ENCODE measurements around the gene WDR77.

The WDR77 gene

GRCh38 chr1:111461765-111462164 lies 12.7 kb upstream of the WDR77 start:
- Mint-ChIP-seq H3K4me1 (peaks cover 10% of the 10 kb centered on the region), H3K27me3 (ENCODE audit: low read depth) (no peaks in the 10 kb centered on the region), H3K9me3 (no peaks in the 10 kb centered on the region), H3K4me3 (no peak overlapping the region), H3K36me3 (ENCODE audit: low read depth) (peaks cover 71% of the 10 kb centered on the region), H3K27ac (no peak overlapping the region)
- TF ChIP-seq, protein P1, sequence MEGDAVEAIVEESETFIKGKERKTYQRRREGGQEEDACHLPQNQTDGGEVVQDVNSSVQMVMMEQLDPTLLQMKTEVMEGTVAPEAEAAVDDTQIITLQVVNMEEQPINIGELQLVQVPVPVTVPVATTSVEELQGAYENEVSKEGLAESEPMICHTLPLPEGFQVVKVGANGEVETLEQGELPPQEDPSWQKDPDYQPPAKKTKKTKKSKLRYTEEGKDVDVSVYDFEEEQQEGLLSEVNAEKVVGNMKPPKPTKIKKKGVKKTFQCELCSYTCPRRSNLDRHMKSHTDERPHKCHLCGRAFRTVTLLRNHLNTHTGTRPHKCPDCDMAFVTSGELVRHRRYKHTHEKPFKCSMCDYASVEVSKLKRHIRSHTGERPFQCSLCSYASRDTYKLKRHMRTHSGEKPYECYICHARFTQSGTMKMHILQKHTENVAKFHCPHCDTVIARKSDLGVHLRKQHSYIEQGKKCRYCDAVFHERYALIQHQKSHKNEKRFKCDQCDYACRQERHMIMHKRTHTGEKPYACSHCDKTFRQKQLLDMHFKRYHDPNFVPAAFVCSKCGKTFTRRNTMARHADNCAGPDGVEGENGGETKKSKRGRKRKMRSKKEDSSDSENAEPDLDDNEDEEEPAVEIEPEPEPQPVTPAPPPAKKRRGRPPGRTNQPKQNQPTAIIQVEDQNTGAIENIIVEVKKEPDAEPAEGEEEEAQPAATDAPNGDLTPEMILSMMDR (IDR thresholded peaks at IDR 0.05; ENCODE audit: unreplicated experiment in 3 of 3) = no peak

DNA sequence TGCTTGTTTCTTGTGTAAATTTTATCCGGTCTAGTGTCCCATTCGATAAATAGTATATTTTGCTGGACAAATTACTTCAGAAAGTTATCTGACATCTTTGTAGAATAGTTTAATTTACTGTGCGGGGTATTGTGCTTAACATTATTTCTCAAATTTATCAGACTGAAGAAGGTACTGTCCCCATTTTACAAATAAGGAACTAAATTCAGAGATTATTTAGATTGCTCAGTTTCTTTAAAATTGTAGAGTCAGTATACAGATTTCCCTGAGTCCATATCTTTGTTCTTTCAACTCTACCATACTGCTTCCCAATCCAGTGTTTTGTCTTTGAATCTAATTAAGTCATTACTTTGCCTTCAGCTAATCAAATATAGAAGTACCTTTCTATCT lies 6.6 kb upstream of the WDR77 start:
- TF ChIP-seq, protein P1 (IDR thresholded peaks at IDR 0.05; ENCODE audit: unreplicated experiment in 3 of 3) = no peak
- Mint-ChIP-seq H3K9me3 (no peaks in the 10 kb centered on the region), H3K4me3 (no peak overlapping the region), H3K27ac (no peak overlapping the region), H3K4me1 (peaks cover 16% of the 10 kb centered on the region), H3K27me3 (ENCODE audit: low read depth) (no peaks in the 10 kb centered on the region), H3K36me3 (ENCODE audit: low read depth) (peaks cover 62% of the 10 kb centered on the region)

DNA sequence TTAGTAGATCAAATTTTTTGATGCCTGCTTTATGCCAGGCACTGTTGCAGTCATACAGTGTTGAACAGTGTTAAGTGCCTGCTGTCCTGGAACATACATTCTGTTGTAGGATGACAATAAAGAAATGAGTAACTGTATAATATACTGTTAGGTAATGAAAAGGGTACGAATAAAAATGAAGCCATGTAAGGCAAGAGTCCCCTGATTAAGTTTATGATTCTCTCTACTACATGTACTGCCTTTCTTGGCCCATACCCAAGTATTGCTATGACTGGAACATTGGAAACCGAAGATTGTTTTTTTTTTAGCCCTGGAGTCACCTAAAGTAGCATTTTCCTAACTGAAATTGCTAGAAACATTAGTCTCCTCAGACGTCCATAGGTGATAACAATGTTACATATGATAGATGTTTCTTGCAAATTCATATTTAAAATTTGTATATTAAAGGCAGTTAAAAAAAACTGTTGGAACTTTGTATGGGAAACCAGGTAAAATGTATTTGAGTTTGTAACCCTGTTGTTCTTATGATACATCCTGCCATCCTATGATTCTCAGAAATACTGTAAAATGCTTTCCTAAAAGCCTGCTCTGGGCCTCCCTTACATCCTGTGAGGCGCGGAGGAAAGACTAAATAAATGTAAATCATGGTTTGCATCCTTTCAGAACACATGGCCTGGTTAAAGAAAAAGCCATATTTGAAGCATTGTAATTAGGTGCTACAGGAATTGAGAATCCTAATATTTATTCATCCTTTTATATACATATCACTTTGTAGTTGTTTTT lies 6.0 kb upstream of the WDR77 start:
- Mint-ChIP-seq H3K4me3 (no peak overlapping the region), H3K9me3 (no peaks in the 10 kb centered on the region)

GRCh38 chr1:111453706-111454105 lies 4.7 kb upstream of the WDR77 start:
- no peak overlapping the region for H3K4me3 Mint-ChIP-seq
- H3K9me3 Mint-ChIP-seq = no peaks in the 10 kb centered on the region
- H3K27me3 Mint-ChIP-seq (ENCODE audit: low read depth) = no peaks in the 10 kb centered on the region
- TF ChIP-seq, protein P1 (IDR thresholded peaks at IDR 0.05; ENCODE audit: unreplicated experiment in 3 of 3) = no peak
- peaks cover 49% of the 10 kb centered on the region for H3K36me3 Mint-ChIP-seq (ENCODE audit: low read depth)
- no peak overlapping the region for H3K27ac Mint-ChIP-seq
- H3K4me1 Mint-ChIP-seq = peaks cover 24% of the 10 kb centered on the region

More for the DNA sequence above, 6.0 kb upstream of the WDR77 start:
- peaks cover 60% of the 10 kb centered on the region for H3K36me3 Mint-ChIP-seq (ENCODE audit: low read depth)
- peaks cover 17% of the 10 kb centered on the region for H3K4me1 Mint-ChIP-seq
- TF ChIP-seq, protein P1 (IDR thresholded peaks at IDR 0.05; ENCODE audit: unreplicated experiment in 3 of 3) = no peak
- H3K27ac Mint-ChIP-seq = no peak overlapping the region
- H3K27me3 Mint-ChIP-seq (ENCODE audit: low read depth) = no peaks in the 10 kb centered on the region

GRCh38 chr1:111452581-111452980 lies 3.5 kb upstream of the WDR77 start:
- TF ChIP-seq, protein P1 (IDR thresholded peaks at IDR 0.05; ENCODE audit: unreplicated experiment in 3 of 3) = no peak
- Mint-ChIP-seq H3K4me3 (no peak overlapping the region), H3K4me1 (peaks cover 33% of the 10 kb centered on the region), H3K36me3 (ENCODE audit: low read depth) (peaks cover 40% of the 10 kb centered on the region), H3K9me3 (no peaks in the 10 kb centered on the region), H3K27ac (no peak overlapping the region), H3K27me3 (ENCODE audit: low read depth) (no peaks in the 10 kb centered on the region)

DNA sequence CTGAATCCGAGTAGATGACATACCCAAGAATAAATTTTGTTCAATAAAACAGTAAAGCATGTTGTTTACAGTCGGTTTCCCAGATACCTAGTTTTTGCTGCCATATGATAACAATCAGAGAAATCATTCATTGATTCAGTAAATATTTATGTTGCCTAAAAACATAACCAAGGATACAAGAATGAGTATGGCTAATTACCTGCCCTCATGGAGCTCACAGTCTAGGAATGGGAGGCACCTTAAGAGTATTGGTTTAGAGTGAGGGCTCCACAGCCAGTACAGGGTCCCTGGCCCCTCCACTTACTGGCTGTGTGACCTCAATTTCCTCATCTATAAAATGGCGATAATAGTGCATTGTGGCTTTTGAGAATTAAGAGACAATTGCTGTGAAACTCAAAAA lies 1.1 kb upstream of the WDR77 start:
- no peaks in the 10 kb centered on the region for H3K27me3 Mint-ChIP-seq (ENCODE audit: low read depth)
- H3K9me3 Mint-ChIP-seq = no peaks in the 10 kb centered on the region
- peaks cover 32% of the 10 kb centered on the region for H3K36me3 Mint-ChIP-seq (ENCODE audit: low read depth)
- peak overlapping the region; percentile 99 to 100 (median 99) for H3K4me3 Mint-ChIP-seq
- TF ChIP-seq, protein P1 (IDR thresholded peaks at IDR 0.05; ENCODE audit: unreplicated experiment in 3 of 3) = no peak
- H3K4me1 Mint-ChIP-seq = peaks cover 48% of the 10 kb centered on the region
- H3K27ac Mint-ChIP-seq = peak overlapping the region; percentile 89 to 99 (median 98)

Measured in nephron (organoid).